Endodermal cell (in vitro differentiated cells): Measurements from ENCODE around the gene MNAT1. TPM values are rescaled to one million over a fixed set of nuclear protein-coding genes. Genes with fewer than 3 reads are reported as not detected.

Experiments used
- DNase-seq: peaks from one replicate; pipeline ENCODE4 v3.0.0-alpha.2; 2017
- H3K27ac ChIP-seq: 2 replicates; pipeline ENCODE4 v1.5.1; 2013; ENCODE audit warnings: mild to moderate bottlenecking, low read depth, low read length, moderate library complexity
- H3K27me3 ChIP-seq: 2 replicates; pipeline ENCODE4 v1.6.1; 2013; ENCODE audit warnings: mild to moderate bottlenecking, low read length, moderate library complexity; ENCODE audit not compliant: insufficient read depth, control insufficient read depth, poor library complexity, severe bottlenecking
- H3K36me3 ChIP-seq: 2 replicates; pipeline ENCODE4 v1.7.0; 2013; ENCODE audit warnings: mild to moderate bottlenecking, low read length, moderate library complexity; ENCODE audit not compliant: control insufficient read depth, insufficient read depth
- H3K4me1 ChIP-seq: one replicate; pipeline ENCODE4 v1.7.0; 2013; ENCODE audit warnings: low read length; ENCODE audit not compliant: control insufficient read depth, insufficient read depth
- H3K4me3 ChIP-seq: 2 replicates; pipeline ENCODE4 v1.5.1; 2013; ENCODE audit warnings: mild to moderate bottlenecking, low read length, moderate library complexity
- H3K9ac ChIP-seq: 2 replicates; pipeline ENCODE4 v1.6.1; 2013; ENCODE audit warnings: mild to moderate bottlenecking, low read length, moderate library complexity; ENCODE audit not compliant: poor library complexity, severe bottlenecking; ENCODE audit errors: extremely low read depth
- H3K9me3 ChIP-seq: 2 replicates; pipeline ENCODE4 v1.6.1; 2013; ENCODE audit warnings: mild to moderate bottlenecking, low read length, moderate library complexity; ENCODE audit not compliant: control insufficient read depth
- H3K27ac Mint-ChIP-seq: 2 replicates; pipeline ENCODE4 v1.8.0; 2020; ENCODE audit warnings: mixed read lengths
- H3K27me3 Mint-ChIP-seq: 2 replicates; pipeline ENCODE4 v1.8.0; 2021; ENCODE audit warnings: mild to moderate bottlenecking, mixed read lengths; ENCODE audit not compliant: insufficient read depth
- H3K36me3 Mint-ChIP-seq: 2 replicates; pipeline ENCODE4 v1.8.0; 2020; ENCODE audit warnings: low read depth, mixed read lengths
- H3K4me1 Mint-ChIP-seq: 2 replicates; pipeline ENCODE4 v1.8.0; 2020; ENCODE audit warnings: mixed read lengths
- H3K4me3 Mint-ChIP-seq: 2 replicates; pipeline ENCODE4 v1.8.0; 2020; ENCODE audit warnings: mild to moderate bottlenecking, moderate library complexity, mixed read lengths
- H3K9me3 Mint-ChIP-seq: 2 replicates; pipeline ENCODE4 v1.8.0; 2020; ENCODE audit warnings: mild to moderate bottlenecking, mixed read lengths
- CTCF ChIP-seq: fragments of 200-600 bp; sonication (generic); conservative IDR thresholded peaks from 2 replicates; pipeline ENCODE4 v1.5.0; 2021; ENCODE audit warnings: antibody characterized with exemption, mild to moderate bottlenecking
- WGBS, 2 experiments: methylation state at CpG; one replicate each; pipeline versions ENCODE4 v1.1.5 to v1.1.7; 2013; ENCODE audit warnings: missing lambda C conversion rate in 2 of 2, mixed read lengths in 1 of 2; ENCODE audit not compliant: insufficient coverage in 1 of 2, insufficient read length in 1 of 2; 5-methylcytosine and 5-hydroxymethylcytosine counted together
- total RNA-seq, 2 donors: library from RNA; stranded (reverse); fragmentation: NEBNext Ultra II Directional in 1 of 2; extraction: Animal tissue kit (Norgen Biotek cat#: 25700) in 1 of 2; gene quantifications; 2 replicates in 1 of 2; 3 replicates in 1 of 2; pipeline ENCODE4 v1.2.1, GENCODE V29; 2021

Gene MNAT1
- total RNA-seq, 2 donors from 2014 or later: 36.8 to 42.6 TPM

- no peak for TF ChIP-seq CTCF
- no peak for DNase-seq
Measured at GRCh38 chr14:60796434-60796833, 61.9 kb downstream of the MNAT1 start.

DNA sequence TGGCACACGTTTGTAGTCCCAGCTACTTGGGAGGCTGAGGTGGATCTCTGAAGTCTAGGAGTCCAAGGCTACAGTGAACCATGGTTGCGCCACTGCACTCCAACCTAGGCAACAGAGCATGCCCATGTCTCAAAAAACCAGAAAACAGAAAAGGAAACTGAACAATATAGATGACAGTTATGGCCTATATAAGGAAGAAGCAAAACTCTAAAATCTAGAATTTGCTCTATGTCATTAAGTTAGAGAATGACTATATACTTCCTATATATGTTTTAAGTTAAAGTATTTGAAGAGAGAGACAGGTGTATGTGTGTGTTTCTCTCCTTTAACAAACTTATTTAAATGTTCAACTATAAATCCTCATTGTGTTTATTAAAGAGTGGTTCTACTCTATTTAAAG, 65.8 kb downstream of the MNAT1 start:
- Mint-ChIP-seq H3K36me3 (peaks cover 17% of the 10 kb centered on the region), H3K9me3 (no peaks in the 10 kb centered on the region), H3K4me3 (no peak overlapping the region), H3K4me1 (no peaks in the 10 kb centered on the region), H3K27ac (no peak overlapping the region), H3K27me3 (no peaks in the 10 kb centered on the region)
- Histone ChIP-seq H3K27ac (no peak overlapping the region), H3K4me1 (no peaks in the 10 kb centered on the region), H3K9me3 (no peaks in the 10 kb centered on the region), H3K27me3 (no peaks in the 10 kb centered on the region), H3K4me3 (no peak overlapping the region), H3K9ac (no peak overlapping the region), H3K36me3 (peaks cover 23% of the 10 kb centered on the region)
- 83 to 95% methylated on average over 1 to 2 of the region's 2 CpGs for whole genome bisulfite sequencing, 2 experiments
- no peak for DNase-seq
- no peak for TF ChIP-seq CTCF

More at GRCh38 chr14:60796434-60796833, 61.9 kb downstream of the MNAT1 start:
- Histone ChIP-seq H3K27me3 (no peaks in the 10 kb centered on the region), H3K4me3 (no peak overlapping the region), H3K27ac (no peak overlapping the region), H3K4me1 (no peaks in the 10 kb centered on the region), H3K9ac (no peak overlapping the region), H3K36me3 (peaks cover 19% of the 10 kb centered on the region), H3K9me3 (no peaks in the 10 kb centered on the region)
- no peaks in the 10 kb centered on the region for H3K27me3 Mint-ChIP-seq
- H3K36me3 Mint-ChIP-seq: peaks cover 10% of the 10 kb centered on the region
- H3K4me1 Mint-ChIP-seq: no peaks in the 10 kb centered on the region
- H3K27ac Mint-ChIP-seq: no peak overlapping the region
- no peak overlapping the region for H3K4me3 Mint-ChIP-seq
- no peaks in the 10 kb centered on the region for H3K9me3 Mint-ChIP-seq

GRCh38 chr14:60803871-60804270, 69.3 kb downstream of the MNAT1 start:
- Mint-ChIP-seq H3K4me3 (no peak overlapping the region), H3K36me3 (peaks cover 16% of the 10 kb centered on the region), H3K27ac (no peak overlapping the region), H3K27me3 (no peaks in the 10 kb centered on the region), H3K9me3 (peaks cover 2% of the 10 kb centered on the region), H3K4me1 (no peaks in the 10 kb centered on the region)
- Histone ChIP-seq H3K9me3 (no peaks in the 10 kb centered on the region), H3K4me1 (no peaks in the 10 kb centered on the region), H3K27ac (no peak overlapping the region), H3K36me3 (peaks cover 12% of the 10 kb centered on the region), H3K27me3 (no peaks in the 10 kb centered on the region), H3K9ac (no peak overlapping the region), H3K4me3 (no peak overlapping the region)
- WGBS, 2 experiments: 100% methylated on average over 1 of the region's 1 CpG; no CpG with 5 or more reads in 1 of the 2 experiments
- no peak for TF ChIP-seq CTCF
- DNase-seq: no peak
